HEK293T (cell line): ENCODE measurements around the gene SLC10A7.

Experiments
- BHLHE40 ChIP-seq: fragments of 450-650 bp; IDR thresholded peaks from 2 replicates; pipeline ENCODE4 v1.6.1; 2016; ENCODE audit warnings: mild to moderate bottlenecking, moderate library complexity, borderline replicate concordance
- ELF4 ChIP-seq: fragments of 450-650 bp; IDR thresholded peaks from 2 replicates; pipeline ENCODE4 v1.6.1; 2017; ENCODE audit warnings: antibody characterized with exemption
- FOXA1 ChIP-seq: fragments of 450-650 bp; IDR thresholded peaks from 2 replicates; pipeline ENCODE4 v1.6.1; 2016; ENCODE audit warnings: mild to moderate bottlenecking
- FOXM1 ChIP-seq: fragments of 450-650 bp; IDR thresholded peaks from 2 replicates; pipeline ENCODE4 v1.6.1; 2017; ENCODE audit warnings: mild to moderate bottlenecking, borderline replicate concordance
- SP1 ChIP-seq: fragments of 450-650 bp; IDR thresholded peaks from 2 replicates; pipeline ENCODE4 v1.6.1; 2017
- SUZ12 ChIP-seq: fragments of 450-650 bp; IDR thresholded peaks from 2 replicates; pipeline ENCODE4 v1.6.1; 2016; ENCODE audit warnings: mild to moderate bottlenecking
- TARDBP ChIP-seq: fragments of 450-650 bp; IDR thresholded peaks from 2 replicates; pipeline ENCODE4 v1.6.1; 2016
- ZNF384 ChIP-seq: fragments of 450-650 bp; IDR thresholded peaks from 2 replicates; pipeline ENCODE4 v1.6.1; 2016

- no peak for TF ChIP-seq TARDBP
- no peak for TF ChIP-seq SUZ12
- TF ChIP-seq BHLHE40: no peak
- TF ChIP-seq SP1: no peak
- TF ChIP-seq FOXA1: no peak
- no peak for TF ChIP-seq ELF4
- TF ChIP-seq FOXM1: no peak
- no peak for TF ChIP-seq ZNF384
These were observed 218.9 kb downstream of the SLC10A7 start for GRCh38 chr4:146302822-146303221.
